Measurements from ENCODE around the gene ATRX.
"Not testable (repeated sequence)": the region's sequence is repeated elsewhere in the genome, so short reads cannot be mapped to it uniquely, and the experiment has no call there.

Gene ATRX

GRCh38 chrX:77785486-77786364 is at the start of gene ATRX:
ATRX (minus strand) TSS chrX:77786216; CDS start chrX:77786001, 215 bp downstream.
- DNase-seq = peak; percentile 58

- DNase-seq = not testable (repeated sequence)
These were observed 45.5 kb upstream of the ATRX start for GRCh38 chrX:77831544-77831943.

DNA sequence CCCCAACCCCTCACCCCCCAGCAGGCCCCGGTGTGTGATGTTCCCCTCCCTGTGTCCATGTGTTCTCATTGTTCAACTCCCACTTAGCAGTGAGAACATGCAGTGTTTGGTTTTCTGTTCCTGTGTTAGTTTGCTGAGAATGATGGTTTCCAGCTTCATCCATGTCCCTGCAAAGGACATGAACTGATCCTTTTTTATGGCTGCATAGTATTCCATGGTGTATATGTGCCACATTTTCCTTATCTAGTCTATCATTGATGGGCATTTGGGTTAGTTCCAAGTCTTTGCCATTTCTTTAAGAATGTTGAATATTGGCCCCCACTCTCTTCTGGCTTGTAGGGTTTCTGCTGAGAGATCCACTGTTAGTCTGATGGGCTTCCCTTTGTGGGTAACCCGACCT is 36.0 kb upstream of the ATRX start:
- not testable (repeated sequence) for DNase-seq

DNA sequence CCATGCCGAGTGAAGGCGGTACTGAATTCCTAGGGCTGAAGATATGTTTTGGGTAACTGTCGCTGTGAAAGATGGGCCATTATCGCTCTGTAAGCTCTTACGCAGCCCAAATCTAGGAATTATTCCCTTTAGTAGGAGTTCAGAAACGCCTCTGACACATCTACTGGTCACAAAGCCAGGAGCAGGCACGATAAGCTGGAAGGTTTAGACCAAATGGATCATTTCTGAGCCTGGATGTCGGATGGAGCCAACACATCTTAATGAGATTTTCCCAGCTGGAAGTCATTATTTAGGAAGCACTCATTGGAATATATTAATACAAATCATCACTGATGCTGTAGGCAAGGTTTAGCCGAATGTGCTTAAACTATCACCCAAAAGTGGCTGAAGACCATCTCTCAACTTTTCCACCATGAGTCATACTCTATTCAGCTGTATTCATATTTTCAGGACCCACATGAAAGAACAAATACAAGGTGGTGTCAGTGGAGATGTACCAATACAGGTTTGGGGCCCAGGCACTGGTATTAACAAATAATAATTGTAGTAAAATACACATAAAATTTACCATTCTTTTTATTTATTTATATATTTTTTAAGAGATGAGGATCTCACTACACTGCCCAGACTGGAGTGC is 34.2 kb upstream of the ATRX start:
- DNase-seq = no peak

DNA sequence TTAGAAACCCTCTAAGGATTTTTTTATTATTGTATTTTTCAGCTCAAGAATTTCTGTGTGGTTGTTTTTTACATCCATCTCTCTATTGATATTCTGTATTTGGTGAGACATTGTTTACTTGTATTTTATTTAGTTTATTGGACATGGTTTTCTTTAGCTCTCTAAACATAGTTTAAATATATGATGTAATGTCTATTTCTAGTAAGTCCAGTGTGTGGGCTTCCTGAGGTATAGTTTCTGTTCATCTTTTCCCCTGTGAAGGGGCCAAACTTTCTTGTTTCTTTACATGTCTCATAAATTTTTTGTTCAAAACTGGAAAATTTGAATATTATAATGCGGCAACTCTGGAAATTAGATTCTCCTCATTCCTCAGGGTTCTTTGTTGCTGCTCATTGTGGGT is 28.2 kb upstream of the ATRX start:
- no peak for DNase-seq

- no peak for DNase-seq
These were observed 16.2 kb upstream of the ATRX start for GRCh38 chrX:77802201-77802600.

DNA sequence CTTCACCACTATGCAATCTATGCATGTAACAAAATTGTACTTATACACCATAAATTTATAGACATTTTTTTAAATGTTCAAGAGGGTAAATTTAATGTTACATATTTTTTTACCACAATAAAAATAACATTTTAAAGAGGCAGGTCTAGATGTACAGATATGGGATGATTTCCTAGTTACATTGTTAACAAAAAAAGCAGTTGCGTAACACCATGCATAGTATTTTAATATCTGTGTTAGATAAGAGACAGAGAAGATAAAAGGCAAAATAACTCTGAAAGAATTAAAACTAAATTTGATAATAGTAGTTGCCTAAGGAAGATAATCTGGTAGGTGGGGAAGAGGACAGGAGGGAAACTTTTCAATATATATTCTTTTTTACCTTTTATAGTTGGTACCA is 9.1 kb upstream of the ATRX start:
- DNase-seq = no peak

- DNase-seq = no peak
These were observed 7.9 kb upstream of the ATRX start for GRCh38 chrX:77793946-77794345.

- no peak for DNase-seq
These were observed 2.0 kb upstream of the ATRX start for GRCh38 chrX:77788050-77788449.

DNA sequence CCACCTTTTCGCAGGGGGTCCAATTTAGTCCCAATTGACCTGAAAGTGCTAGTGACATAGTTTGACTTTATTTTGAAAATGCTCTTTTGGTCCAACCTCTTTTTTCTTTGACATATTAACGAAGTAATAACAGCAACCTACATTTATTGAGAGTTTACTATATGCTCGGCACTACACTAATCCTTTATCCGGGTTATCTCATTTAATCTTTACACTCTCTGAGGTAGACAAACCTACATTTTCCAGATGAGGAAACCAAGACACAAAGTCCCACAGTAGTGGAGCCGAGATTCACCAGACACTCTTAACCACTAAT is 307 bp upstream of the ATRX start:
- DNase-seq = no peak

DNA sequence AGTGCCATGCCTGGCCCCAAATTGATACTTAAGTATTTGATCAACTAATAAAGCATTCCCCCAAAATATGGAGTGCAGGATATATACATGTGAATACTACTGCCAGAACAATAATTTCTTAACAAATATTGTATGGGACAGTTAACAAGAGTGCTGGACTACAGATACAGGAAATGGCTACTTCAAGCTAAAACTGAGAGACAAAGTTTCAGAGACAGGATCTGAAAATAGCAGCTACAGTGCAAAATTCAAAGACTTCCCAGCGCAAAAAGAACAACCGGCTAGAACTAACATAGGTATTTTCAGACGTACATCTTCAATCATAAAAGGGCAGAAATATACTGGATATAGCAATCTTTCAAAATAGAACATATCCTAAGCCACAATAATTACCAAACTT is 6.3 kb downstream of the ATRX start:
- no peak for DNase-seq

DNA sequence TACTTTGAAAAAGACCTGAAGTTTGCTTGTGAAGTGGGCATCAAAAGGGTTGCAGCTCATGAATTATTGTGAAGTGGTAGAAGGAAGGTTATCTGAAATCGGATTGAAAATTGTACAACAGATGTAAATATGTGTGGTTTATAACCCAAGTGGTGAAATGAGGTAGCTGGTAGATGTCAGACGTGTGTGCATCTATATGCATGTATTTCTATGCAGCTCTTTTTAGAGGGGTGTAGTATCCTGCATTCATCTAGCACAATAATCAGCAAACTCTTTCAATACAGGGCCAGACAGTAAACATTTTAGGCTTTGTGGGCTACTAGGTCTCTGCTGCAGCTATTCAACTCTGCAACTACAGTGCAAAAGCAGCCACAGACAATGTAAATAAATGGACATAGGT is 9.4 kb downstream of the ATRX start:
- no peak for DNase-seq

GRCh38 chrX:77771601-77772000 is 14.4 kb downstream of the ATRX start:
- DNase-seq = no peak

DNA sequence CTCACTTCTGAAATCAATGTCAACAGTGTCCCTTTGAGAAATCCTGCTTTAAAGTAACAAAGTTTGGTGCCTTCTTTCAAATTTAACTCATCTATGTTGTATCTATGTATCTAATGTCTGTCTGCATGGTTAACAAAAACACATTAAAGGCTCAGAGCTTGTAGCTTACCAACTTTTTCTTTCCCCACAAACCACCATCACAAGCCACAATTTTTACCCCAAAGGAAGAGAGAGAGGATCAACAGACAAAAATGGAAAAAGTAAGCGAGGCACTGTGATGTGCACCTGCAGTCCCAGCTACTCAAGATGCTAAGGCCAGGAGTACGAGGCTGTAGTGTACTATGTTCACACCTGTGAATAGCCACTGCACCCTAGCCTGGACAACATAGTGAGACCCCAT is 17.2 kb downstream of the ATRX start:
- no peak for DNase-seq

- DNase-seq = not testable (repeated sequence)
These were observed 19.8 kb downstream of the ATRX start for GRCh38 chrX:77766212-77766611.

DNA sequence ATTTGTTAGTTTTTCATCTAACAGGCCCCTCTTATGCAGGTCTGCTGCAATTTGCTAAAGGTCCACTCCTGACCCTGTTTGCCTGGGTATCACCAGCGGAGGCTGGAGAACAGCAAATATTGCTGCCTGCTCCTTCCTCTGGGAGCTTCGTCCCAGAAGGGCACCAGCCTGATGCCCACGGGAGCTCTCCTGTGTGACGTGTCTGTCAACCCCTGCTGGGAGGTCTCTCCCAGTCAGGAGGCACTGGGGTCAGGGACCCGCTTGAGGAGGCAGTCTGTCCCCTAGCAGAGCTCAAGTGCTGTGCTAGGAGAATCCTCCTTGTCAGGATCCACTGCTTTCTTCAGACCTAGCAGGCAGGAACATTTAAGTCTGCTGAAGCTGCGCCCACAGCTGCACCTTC is 30.5 kb downstream of the ATRX start:
- no peak for DNase-seq

- not testable (repeated sequence) for DNase-seq
These were observed 32.1 kb downstream of the ATRX start for GRCh38 chrX:77753942-77754341.

DNA sequence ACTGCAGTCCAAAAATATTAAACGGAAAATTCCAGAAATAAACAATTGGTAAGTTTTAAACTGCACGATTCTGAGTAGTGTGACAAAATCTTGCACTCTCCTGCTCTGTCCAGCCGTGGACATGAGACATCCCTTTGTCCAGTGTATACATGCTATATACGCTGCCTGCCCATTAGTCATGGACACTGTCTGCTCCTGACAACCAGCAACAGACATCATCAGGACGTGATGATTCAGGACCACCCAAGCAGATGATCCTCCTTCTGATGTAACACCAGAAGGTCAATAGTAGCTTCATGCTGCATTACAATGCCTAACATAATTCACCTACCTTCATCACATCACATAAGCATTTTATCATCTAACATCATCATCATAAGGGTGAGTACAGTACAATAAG is 36.3 kb downstream of the ATRX start:
- DNase-seq = no peak

DNA sequence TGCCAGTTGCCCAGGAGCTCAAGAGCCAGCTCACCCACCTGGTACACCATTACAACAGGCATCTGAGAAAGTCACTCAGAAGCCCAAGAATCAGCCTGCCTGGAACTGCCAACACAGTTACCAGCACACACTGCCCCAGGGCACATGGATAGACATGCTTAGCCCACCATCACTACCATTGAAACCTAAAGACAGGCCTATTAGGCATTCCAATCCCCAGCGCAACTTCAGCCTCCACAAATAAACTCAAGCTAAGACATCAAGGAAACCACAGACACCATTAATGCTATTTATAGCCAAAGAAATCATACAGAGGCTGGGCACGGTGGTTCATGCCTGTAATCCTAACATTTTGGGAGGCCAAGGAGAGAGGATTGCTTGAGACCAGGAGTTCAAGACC is 42.3 kb downstream of the ATRX start:
- no peak for DNase-seq

GRCh38 chrX:77742788-77743476 is 43.1 kb downstream of the ATRX start:
- DNase-seq = no peak

GRCh38 chrX:77740376-77740905 is 45.6 kb downstream of the ATRX start:
- no peak for DNase-seq

- DNase-seq = no peak
These were observed 52.7 kb downstream of the ATRX start for GRCh38 chrX:77733342-77733741.

DNA sequence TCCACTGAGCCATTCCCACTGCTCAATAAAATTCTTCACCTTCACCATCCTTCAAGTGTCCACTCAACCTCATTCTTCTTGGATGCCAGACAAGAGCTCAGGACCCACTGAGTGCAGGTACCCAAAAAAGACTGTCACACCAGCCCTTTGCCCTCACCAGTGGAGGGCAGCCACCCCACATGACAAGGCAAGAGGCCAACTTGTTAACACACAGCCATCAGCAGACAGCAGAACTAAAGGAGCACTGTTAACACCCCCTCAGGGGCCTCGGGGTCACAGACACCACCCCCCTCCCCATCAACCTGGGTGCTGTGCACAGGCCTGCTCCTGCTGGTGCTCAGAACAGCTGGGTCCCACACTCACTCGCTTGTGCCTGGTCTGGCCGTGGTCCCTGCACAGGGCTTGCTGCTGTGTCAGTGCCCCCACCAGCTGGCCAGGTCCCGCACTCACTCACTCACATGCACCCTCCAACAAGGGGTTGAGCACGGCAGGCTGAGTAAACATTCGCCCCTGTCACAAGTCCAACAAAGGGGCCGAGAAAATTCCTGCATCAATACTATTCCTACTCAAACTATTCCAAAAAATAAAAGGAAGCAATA is 54.1 kb downstream of the ATRX start:
- no peak for DNase-seq

Measured in NCI-H2081 treated with DMSO at 0.1 percent for 48 hours (cell line).